ENCODE results near the gene SLC1A5. TPM values are rescaled to one million over a fixed set of nuclear protein-coding genes. Genes with fewer than 3 reads are reported as not detected.

The SLC1A5 gene
- polyA plus RNA-seq, 3 donors = 32.4 to 154 (median 56.9) TPM

GRCh38 chr19:46755077-46755852 lies 33.1 kb downstream of the SLC1A5 start:
- H3K27ac ChIP-seq (ENCODE audit: low read depth, low read length) = no peak overlapping the region
- 76 to 86% (median 85%) methylated on average over 30 to 39 of the region's 39 CpGs for WGBS, 3 donors

- H3K27ac ChIP-seq (ENCODE audit: low read depth, low read length) = no peak overlapping the region
- 13 to 52% (median 30%) methylated on average over 4 of the region's 4 CpGs for WGBS, 3 donors
These were observed 34.8 kb downstream of the SLC1A5 start for GRCh38 chr19:46753420-46754155.

- no peak overlapping the region for H3K27ac ChIP-seq (ENCODE audit: low read depth, low read length)
- WGBS, 3 donors = 83 to 87% (median 86%) methylated on average over 21 of the region's 21 CpGs
These were observed 39.9 kb downstream of the SLC1A5 start for GRCh38 chr19:46748325-46749109.

- no peak within 1 kb of the TSS for H3K27ac ChIP-seq (ENCODE audit: low read depth, low read length)
- WGBS, 3 donors = 0 to 4% (median 0%) methylated on average over 8 to 73 of the region's 74 CpGs
These were observed 41.9 kb downstream of the SLC1A5 start, which contains the start of gene STRN4 for GRCh38 chr19:46746281-46747057. TSS of gene STRN4 (minus strand) at chr19:46746450. CDS start at chr19:46746430, 20 bp downstream.

- H3K27ac ChIP-seq (ENCODE audit: low read depth, low read length) = no peak within 1 kb of the TSS
- 0 to 1% (median 0%) methylated on average over 32 to 68 of the region's 68 CpGs for WGBS, 3 donors
These were observed 42.7 kb downstream of the SLC1A5 start, which contains the start of gene FKRP for GRCh38 chr19:46745521-46746280. TSS of gene FKRP (plus strand) at chr19:46746057. CDS start at chr19:46755451, 9,394 bp downstream.

GRCh38 chr19:46745030-46745429 lies 43.4 kb downstream of the SLC1A5 start:
- 19 to 23% (median 20%) methylated on average over 8 of the region's 8 CpGs for WGBS, 3 donors
- no peak overlapping the region for H3K27ac ChIP-seq (ENCODE audit: low read depth, low read length)

- 74 to 83% (median 75%) methylated on average over 12 of the region's 12 CpGs for WGBS, 3 donors
- no peak overlapping the region for H3K27ac ChIP-seq (ENCODE audit: low read depth, low read length)
These were observed 44.2 kb downstream of the SLC1A5 start for GRCh38 chr19:46744005-46744691.

- WGBS, 3 donors = 63 to 65% (median 64%) methylated on average over 4 of the region's 4 CpGs
- H3K27ac ChIP-seq (ENCODE audit: low read depth, low read length) = no peak overlapping the region
These were observed 45.4 kb downstream of the SLC1A5 start for GRCh38 chr19:46742926-46743480.

- no peak overlapping the region for H3K27ac ChIP-seq (ENCODE audit: low read depth, low read length)
- 83 to 84% (median 84%) methylated on average over 17 of the region's 17 CpGs for WGBS, 3 donors
These were observed 46.9 kb downstream of the SLC1A5 start for GRCh38 chr19:46741447-46741846.

- WGBS, 3 donors = 60 to 73% (median 65%) methylated on average over 14 of the region's 14 CpGs
- H3K27ac ChIP-seq (ENCODE audit: low read depth, low read length) = no peak overlapping the region
These were observed 49.1 kb downstream of the SLC1A5 start for GRCh38 chr19:46739290-46739771.

- 79 to 80% (median 79%) methylated on average over 19 of the region's 19 CpGs for WGBS, 3 donors
- no peak overlapping the region for H3K27ac ChIP-seq (ENCODE audit: low read depth, low read length)
These were observed 50.6 kb downstream of the SLC1A5 start for GRCh38 chr19:46737761-46738171.

- 52 to 67% (median 63%) methylated on average over 7 of the region's 7 CpGs for WGBS, 3 donors
- H3K27ac ChIP-seq (ENCODE audit: low read depth, low read length) = no peak overlapping the region
These were observed 51.1 kb downstream of the SLC1A5 start for GRCh38 chr19:46737298-46737654.

GRCh38 chr19:46736531-46737297 lies 51.7 kb downstream of the SLC1A5 start:
- WGBS, 3 donors = 50 to 58% (median 51%) methylated on average over 21 to 22 of the region's 22 CpGs
- no peak overlapping the region for H3K27ac ChIP-seq (ENCODE audit: low read depth, low read length)

GRCh38 chr19:46733690-46734292 lies 54.6 kb downstream of the SLC1A5 start:
- WGBS, 3 donors = 61 to 89% (median 71%) methylated on average over 11 of the region's 11 CpGs
- no peak overlapping the region for H3K27ac ChIP-seq (ENCODE audit: low read depth, low read length)

GRCh38 chr19:46732966-46733689 lies 55.3 kb downstream of the SLC1A5 start:
- WGBS, 3 donors = 78 to 86% (median 79%) methylated on average over 23 of the region's 23 CpGs
- no peak overlapping the region for H3K27ac ChIP-seq (ENCODE audit: low read depth, low read length)
